Urinary bladder (tissue), 4 donors: ENCODE data around the gene ATP11A. TPM values are rescaled to one million over a fixed set of nuclear protein-coding genes. Genes with fewer than 3 reads are reported as not detected.
A peak's percentile ranks its signal among the peaks of the same experiment; 100 is the strongest.

Experiments used
- DNase-seq: peaks from one replicate; pipeline ENCODE4 v3.0.0-alpha.2; 2015; ENCODE audit errors: extremely low spot score
- H3K27ac ChIP-seq: one replicate; pipeline ENCODE4 v1.5.1; 2013; ENCODE audit warnings: low read depth, mild to moderate bottlenecking, moderate library complexity
- H3K36me3 ChIP-seq: one replicate; pipeline ENCODE4 v1.6.1; 2013; ENCODE audit warnings: mild to moderate bottlenecking, moderate library complexity; ENCODE audit not compliant: insufficient read depth
- H3K4me1 ChIP-seq: one replicate; pipeline ENCODE4 v1.6.1; 2013; ENCODE audit warnings: mild to moderate bottlenecking, moderate library complexity; ENCODE audit not compliant: insufficient read depth
- H3K4me3 ChIP-seq: one replicate; pipeline ENCODE4 v1.5.1; 2013; ENCODE audit warnings: low read depth, low read length
- WGBS: extraction: QIAGEN DNeasy Blood & Tissue Kit; methylation state at CpG from one replicate; pipeline ENCODE4 v1.1.7; 2013; 5-methylcytosine and 5-hydroxymethylcytosine counted together
- polyA plus RNA-seq: library from polyadenylated mRNA; stranded (reverse); fragments of 200-250 nt; gene quantifications from one replicate; pipeline ENCODE4 v1.2.3, GENCODE V29; 2013
- total RNA-seq: library from RNA; depleted of rRNA; stranded (reverse); fragments of >200 nt; gene quantifications from one replicate; pipeline ENCODE4 v1.2.3, GENCODE V29; 2014
- donor health status: healthy with polysubstance abuse.
- donor health status: healthy.

Gene ATP11A
- total and polyA plus RNA-seq, 2 donors = 11.4 to 26.2 TPM

DNA sequence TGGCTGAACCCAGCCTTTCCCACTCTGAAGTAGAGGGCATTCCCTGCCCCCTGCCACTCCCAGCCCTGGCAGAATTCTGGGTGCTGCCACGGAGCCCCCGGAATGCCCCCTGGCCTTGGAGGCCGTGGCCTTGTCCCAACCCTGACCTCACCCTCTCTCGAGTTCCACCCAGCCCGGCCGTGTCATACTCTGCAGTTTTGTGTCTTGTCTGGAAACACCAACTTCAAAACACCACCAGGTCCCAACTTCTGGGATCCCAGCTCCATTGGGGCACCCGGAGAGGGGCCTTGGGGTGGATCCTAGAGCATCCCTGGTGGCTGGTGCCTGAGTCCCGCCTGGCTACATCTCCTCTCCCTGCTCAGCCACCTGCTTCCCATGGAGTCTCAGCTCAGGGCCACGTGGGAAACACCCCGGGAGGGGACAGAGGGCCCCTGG, 197.7 kb downstream of the ATP11A start:
- H3K27ac ChIP-seq = no peak overlapping the region
- H3K4me1 ChIP-seq = no peaks in the 10 kb centered on the region
- WGBS = 76% methylated on average over 10 of the region's 10 CpGs
- H3K4me3 ChIP-seq = no peak overlapping the region
- no peaks in the 10 kb centered on the region for H3K36me3 ChIP-seq
- DNase-seq = no peak

DNA sequence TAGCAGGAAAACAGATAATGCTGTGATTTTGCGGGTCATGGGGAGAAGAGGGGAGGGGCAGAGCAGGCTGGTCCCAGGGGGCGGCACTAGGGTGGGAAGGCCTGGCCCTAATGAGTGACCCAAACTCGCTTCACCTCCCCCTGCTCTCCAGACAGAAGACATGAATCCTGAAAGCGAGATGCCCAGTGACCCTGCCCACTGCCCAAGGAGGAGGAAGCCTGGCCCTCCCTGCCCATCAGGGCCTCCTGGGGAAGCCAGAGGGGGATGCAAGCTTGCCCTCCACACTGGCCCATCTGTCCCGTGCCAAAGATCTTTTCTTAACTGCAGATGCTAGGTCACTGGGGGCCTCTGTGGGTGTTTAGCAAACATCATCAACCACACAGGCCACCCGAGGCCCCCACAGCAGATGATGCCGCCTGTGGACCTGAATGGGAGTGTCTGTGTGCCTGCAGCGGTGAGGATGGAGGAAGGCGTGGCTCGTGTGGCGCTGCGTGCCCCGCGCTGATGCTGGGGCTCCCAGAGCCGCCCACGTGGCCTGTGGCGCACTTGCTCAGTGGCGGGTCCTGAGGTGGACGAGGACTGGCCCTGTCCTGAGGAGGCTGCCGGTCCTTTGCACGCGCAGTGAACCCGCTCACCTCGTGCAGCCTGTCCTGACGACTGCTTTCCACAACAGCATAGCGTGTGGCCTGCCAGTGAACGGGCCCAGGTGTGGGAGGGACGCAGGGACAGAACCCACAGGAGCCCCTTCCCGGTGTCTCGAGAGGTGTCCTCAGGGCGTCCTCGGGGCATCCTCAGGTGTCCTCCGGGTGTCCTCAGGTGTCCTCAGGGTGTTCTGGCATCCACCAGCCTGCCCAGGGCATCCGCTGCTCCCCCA, 198.6 kb downstream of the ATP11A start:
- 88% methylated on average over 34 of the region's 34 CpGs for WGBS
- Histone ChIP-seq H3K4me1 (no peaks in the 10 kb centered on the region), H3K27ac (no peak overlapping the region), H3K4me3 (no peak overlapping the region), H3K36me3 (no peaks in the 10 kb centered on the region)
- no peak for DNase-seq

DNA sequence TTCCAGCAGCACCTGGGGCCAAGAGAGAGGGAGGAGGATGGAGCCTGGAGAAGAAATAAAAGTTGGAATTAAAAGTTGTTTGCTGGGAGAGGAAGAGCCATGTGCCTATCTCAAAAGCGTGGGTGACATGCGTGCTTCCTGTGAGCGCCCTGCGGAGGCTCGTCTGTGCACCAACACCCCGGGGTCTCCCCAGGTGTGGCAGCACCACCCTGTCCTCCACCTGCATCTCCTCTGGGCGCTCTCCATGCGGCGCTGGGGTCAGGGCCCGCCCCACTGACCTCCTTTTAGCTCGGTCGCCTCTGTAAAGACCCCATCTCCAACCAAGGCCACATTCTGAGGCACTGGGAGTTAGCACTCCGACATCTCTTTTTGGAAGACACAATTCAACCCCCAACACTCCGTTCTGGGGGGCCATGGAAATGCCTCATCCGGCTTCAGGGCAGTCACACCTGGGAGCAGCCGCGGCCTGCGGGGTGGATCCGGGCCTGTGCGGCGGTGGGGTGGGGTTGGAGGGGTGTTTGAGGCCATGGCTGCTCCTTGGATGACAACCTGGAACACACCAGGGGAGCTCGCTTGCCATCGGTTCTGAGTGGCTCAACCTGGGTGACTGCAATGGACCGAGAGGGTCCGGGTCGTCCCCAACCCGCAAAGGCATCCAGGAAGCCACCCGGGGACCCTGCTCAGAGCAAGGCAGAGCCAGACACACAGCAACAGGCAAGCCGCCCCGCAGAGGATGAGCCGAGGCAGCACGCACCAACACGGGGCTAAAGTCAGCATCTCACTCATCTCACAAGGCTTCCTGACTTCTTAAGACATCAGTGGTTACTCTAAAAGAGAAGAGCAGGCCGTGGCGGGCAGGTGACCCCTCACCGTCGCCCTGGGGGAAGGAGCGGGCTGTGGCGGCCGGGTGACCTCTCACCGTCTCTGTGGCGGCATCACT, 199.8 kb downstream of the ATP11A start:
- Histone ChIP-seq H3K36me3 (no peaks in the 10 kb centered on the region), H3K4me1 (no peaks in the 10 kb centered on the region), H3K27ac (no peak overlapping the region), H3K4me3 (no peak overlapping the region)
- WGBS = 90% methylated on average over 42 of the region's 42 CpGs
- DNase-seq = no peak

DNA sequence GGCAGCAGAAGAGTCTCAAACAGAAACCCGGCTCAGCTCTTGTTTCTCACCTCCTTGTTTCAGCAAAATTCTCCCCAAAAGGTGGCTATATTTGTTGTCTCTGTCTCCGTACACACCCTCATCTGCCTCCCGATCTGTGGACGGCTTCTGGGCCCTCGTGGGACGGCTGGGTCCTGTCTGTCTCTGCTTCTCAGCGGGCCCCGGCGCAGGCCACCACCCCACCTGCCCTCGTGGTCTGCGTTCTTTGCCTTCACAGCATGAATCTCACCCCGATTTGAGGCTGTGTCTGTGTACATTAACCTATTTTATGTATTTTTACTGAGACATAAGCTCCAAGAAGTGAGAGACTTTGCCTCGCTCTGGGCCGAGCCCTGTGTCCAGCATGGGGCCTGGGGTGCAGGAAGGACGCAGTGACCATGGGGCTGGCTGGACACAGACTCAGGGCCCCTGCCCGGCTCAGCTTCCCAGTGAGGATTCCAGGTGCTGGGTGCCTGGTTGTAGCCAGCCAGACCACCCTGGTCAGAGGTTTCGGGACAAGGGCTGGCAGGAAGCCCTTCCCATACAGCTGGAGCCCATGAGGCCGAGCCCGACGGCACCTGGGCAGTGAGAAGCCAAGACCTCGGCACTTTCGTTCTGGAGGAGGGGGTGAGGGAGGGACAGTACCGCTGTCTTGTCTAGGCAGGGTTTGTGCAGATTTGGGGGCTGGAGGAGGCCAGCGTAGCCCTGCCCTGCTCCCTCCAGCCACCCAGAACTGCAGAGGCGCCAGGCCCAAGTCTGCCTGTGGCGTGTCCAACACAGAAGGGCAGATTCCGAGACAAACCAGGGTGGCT, 200.7 kb downstream of the ATP11A start:
- WGBS = 89% methylated on average over 27 of the region's 27 CpGs
- Histone ChIP-seq H3K4me3 (no peak overlapping the region), H3K27ac (no peak overlapping the region), H3K36me3 (no peaks in the 10 kb centered on the region), H3K4me1 (no peaks in the 10 kb centered on the region)
- DNase-seq = no peak

DNA sequence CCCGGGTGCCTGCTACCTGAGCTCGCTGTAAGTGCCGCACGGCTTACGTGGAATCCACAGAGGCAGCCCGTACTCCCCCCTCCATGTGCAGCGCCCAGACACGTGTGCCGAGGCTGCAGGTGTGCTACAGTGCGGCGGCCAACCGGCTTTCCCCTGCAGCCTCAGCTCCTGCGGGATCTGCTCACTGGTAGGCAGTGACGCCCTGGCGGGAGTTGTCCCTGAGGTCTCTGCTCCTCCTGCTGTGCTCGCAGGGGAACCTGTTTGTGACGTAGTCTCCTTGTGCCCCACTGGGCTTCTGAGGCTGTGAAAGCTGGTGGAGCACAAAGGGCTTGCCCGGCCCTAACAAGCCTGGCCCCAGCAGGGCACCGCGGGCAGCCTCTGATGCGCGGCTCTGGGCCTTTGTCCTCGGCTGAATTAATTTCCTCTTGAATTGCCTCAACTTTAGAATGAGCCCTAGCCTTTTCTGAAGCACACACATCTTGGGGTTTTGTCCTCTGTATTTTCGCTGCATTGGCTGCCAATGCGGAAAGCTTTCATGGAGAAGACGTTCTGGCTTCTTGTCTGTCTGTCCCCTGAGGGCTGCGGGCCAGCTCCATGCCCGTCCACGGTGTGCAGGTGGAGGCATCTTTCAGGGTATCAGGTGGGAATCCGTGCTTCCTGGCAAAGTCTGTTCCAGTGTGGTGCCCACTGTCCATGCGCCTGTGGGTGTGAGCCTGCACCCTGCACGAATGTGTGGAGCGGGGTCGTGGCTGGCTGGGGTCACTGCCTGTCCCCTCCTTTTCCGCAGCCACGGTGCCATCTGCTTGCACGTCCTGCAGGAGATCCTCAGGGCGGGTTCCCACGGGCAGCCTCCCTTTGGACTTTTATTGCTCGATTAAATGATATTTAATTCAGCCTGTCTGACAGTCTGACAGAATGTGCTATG, 201.9 kb downstream of the ATP11A start:
- Histone ChIP-seq H3K4me3 (no peak overlapping the region), H3K36me3 (no peaks in the 10 kb centered on the region), H3K27ac (no peak overlapping the region), H3K4me1 (no peaks in the 10 kb centered on the region)
- no peak for DNase-seq
- WGBS = 74% methylated on average over 40 of the region's 40 CpGs

DNA sequence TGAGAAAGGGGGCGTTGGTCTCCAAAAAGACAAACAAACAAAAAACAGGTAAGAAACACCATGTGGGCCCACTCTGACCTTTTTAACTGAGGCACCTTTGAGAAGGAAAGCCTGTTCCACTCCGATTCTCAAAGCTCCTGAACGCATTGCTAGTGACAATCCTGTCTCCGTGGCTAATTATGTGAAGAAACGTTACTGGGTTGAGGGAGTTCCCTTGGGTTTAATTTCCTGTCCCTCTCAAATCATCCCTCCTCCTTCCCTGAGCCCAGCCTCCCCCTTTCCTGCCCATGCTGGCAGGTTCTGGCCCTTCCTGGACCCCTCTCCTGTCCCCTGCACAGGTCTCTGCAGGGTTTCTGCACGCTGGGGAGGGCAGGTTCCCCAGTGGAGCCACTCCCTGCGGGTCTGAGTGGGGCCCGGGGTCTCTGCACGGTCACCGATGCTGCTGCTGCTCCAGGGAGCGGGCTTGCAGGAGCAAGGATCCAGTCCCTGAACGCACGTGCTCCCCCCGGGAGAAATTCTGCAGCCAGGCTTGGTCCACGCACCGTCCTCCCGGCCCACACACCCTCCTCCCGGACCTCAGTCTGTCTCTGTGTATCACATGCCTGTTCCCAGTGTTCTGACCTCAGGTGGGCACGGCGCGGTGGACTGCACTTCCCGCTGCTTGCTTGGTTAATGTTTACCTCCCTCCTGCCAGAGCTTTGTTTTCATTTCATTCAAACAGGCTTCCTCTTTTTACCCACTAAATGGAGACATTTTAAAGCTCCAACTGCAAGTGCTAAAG, 202.8 kb downstream of the ATP11A start:
- H3K36me3 ChIP-seq = no peaks in the 10 kb centered on the region
- H3K4me1 ChIP-seq = no peaks in the 10 kb centered on the region
- DNase-seq = no peak

DNA sequence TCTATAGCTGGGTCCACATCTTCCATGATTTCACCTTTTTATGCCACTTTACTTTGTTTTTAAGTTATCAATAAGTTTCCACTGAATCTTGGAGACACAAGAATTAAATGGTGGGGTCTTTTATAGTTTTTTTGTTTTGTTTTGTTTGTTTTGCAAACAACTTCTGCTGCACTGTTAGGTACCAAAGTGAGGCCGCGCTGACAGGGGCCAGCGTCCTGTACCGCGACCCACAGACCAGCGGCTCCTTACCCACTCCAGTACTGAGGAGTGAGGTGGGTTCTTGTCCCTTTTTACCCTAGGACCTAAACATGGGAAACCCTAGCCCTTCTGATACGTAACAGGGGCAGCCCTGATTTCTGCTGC, 203.3 kb downstream of the ATP11A start:
- no peak for DNase-seq

More for the DNA sequence above, 202.8 kb downstream of the ATP11A start:
- H3K4me3 ChIP-seq = no peak overlapping the region
- no peak overlapping the region for H3K27ac ChIP-seq
- 30% methylated on average over 22 of the region's 22 CpGs for WGBS

DNA sequence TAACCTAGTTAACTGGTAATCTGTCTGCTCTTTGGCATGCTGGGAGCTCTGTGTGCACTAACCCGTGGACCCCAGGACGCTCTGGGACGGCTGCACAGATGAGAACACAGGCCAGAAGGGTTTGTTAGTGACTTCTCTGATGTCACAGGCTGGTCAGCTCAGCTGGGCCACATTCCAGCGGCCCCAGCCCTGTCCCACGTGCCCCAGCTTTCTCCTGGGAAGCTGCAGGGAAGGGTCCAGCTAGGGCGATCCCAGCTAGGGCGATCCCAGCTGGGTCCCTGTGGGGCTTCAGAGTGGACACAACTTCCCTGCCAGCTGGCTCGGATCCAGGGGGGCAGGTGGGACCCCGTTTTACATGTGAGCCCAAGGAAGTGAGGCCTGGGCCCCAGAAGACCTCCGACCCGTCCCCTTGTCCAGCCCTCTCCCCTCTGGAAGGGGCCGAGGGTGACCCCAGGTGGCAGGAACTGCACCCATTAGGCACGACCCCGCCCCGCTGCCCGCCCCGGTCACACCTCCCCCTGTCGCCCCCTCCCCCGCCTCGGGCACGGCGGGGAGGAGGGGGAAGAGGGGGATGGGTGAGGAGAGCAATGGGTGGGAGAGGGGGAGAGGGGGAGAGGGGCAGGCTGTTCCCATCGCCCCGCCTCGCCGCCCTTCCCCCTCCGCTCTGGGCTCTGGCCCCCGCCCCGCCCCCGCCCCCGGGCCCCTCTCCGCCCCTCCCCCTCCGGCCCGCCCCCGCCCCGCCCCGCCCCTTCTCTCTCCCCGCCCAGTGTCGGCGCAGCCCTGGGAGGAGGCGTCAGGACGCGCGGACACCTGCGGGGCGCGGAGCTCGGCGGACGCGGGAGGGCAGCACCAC, 204.0 kb downstream of the ATP11A start:
- Histone ChIP-seq H3K4me1 (no peaks in the 10 kb centered on the region), H3K27ac (no peak overlapping the region), H3K4me3 (peak overlapping the region; percentile 40), H3K36me3 (no peaks in the 10 kb centered on the region)
- no peak for DNase-seq
- 6% methylated on average over 25 of the region's 51 CpGs for WGBS

More for the DNA sequence above, 203.3 kb downstream of the ATP11A start:
- H3K4me3 ChIP-seq = no peak overlapping the region
- H3K27ac ChIP-seq = no peak overlapping the region
- H3K4me1 ChIP-seq = no peaks in the 10 kb centered on the region
- no peaks in the 10 kb centered on the region for H3K36me3 ChIP-seq
- 63% methylated on average over 7 of the region's 7 CpGs for WGBS

- no peaks in the 10 kb centered on the region for H3K36me3 ChIP-seq
- no peak overlapping the region for H3K27ac ChIP-seq
- 2% methylated on average over 33 of the region's 34 CpGs for WGBS
- H3K4me3 ChIP-seq = peak overlapping the region; percentile 40
- H3K4me1 ChIP-seq = no peaks in the 10 kb centered on the region
- no peak for DNase-seq
Measured at GRCh38 chr13:112894423-112894672, 204.5 kb downstream of the ATP11A start.

DNA sequence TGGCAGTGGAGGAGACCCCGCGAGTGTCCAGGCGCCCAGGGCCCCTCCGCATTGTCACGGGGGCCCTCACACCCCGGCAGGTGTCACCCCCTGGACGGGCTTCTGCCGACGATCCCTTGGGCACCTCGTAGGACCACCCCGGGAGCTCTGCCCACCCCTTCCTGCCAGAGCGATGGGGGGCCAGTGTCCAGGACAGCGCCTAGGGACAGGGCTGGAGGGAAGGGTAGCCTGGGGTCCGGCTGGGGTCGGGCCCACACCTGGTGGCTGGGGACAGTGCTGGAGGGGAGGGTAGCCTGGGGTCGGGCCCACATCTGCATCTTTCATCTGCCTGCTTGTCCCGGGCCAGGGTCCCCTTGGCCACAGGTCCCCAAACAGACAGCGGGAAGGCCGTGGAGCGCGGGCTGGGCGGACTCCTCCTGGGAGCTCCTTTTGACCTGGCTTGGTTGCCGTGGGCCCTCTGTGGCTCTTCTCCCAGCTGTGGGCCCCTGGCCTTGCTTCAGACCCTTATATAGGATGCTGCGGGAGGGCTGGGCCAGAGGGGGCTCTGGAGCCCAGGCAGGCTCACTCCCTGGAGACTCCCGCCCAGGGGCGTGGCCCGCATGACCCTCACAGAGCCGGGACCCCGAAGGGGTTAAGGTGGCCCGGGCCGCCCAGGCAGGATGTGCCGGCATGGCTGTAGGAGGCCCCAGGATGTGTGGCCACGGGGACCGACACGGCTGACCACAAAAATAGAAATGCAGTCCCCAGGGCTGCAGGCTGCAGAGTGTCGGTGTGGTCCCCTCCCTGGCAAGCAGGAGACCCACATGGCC, 205.0 kb downstream of the ATP11A start:
- 14% methylated on average over 36 of the region's 36 CpGs for WGBS
- H3K27ac ChIP-seq = no peak overlapping the region
- no peaks in the 10 kb centered on the region for H3K36me3 ChIP-seq
- no peak for DNase-seq
- peak overlapping the region; percentile 40 for H3K4me3 ChIP-seq
- H3K4me1 ChIP-seq = no peaks in the 10 kb centered on the region
